Suprapubic skin (tissue), 4 donors: Measurements from ENCODE around the gene BMP2K. TPM values are rescaled to one million over a fixed set of nuclear protein-coding genes. Genes with fewer than 3 reads are reported as not detected.
"Not testable (repeated sequence)": the region's sequence is repeated elsewhere in the genome, so short reads cannot be mapped to it uniquely, and the experiment has no call there.

Experiments
- DNase-seq, 2 donors: peaks; one replicate each; pipeline ENCODE4 v3.0.0-alpha.2; 2019; ENCODE audit warnings: low spot score in 2 of 2
- H3K27ac ChIP-seq: fragments of 200-600 bp; sonication (generic); one replicate; pipeline ENCODE4 v1.5.1; 2019
- H3K27me3 ChIP-seq: fragments of 200-600 bp; sonication (generic); one replicate; pipeline ENCODE4 v1.5.1; 2019
- H3K36me3 ChIP-seq: fragments of 200-600 bp; sonication (generic); one replicate; pipeline ENCODE4 v1.5.1; 2019
- H3K4me1 ChIP-seq: fragments of 200-600 bp; sonication (generic); one replicate; pipeline ENCODE4 v1.5.1; 2019
- H3K4me3 ChIP-seq: fragments of 200-600 bp; sonication (generic); one replicate; pipeline ENCODE4 v1.5.1; 2019; ENCODE audit warnings: mild to moderate bottlenecking
- H3K9me3 ChIP-seq: fragments of 200-600 bp; sonication (generic); one replicate; pipeline ENCODE4 v1.5.1; 2019
- EP300 ChIP-seq: sonication (generic); formaldehyde crosslinking; IDR thresholded peaks from one replicate; pipeline ENCODE4 v1.6.1; 2017; ENCODE audit warnings: antibody characterized with exemption
- POLR2A ChIP-seq, 2 donors: fragments of 450-650 bp; IDR thresholded peaks; one replicate each; pipeline ENCODE4 v1.6.1; 2017; ENCODE audit warnings: antibody characterized with exemption in 2 of 2, mild to moderate bottlenecking in 2 of 2, moderate library complexity in 2 of 2
- POLR2AphosphoS5 ChIP-seq, 3 donors: sonication (generic); formaldehyde crosslinking; IDR thresholded peaks; one replicate each; pipeline ENCODE4 v1.6.1; 2017; ENCODE audit warnings: antibody characterized with exemption in 3 of 3
- WGBS: methylation state at CpG from one replicate; pipeline ENCODE4 v1.1.5; 2018; 5-methylcytosine and 5-hydroxymethylcytosine counted together
- total RNA-seq, 4 donors: library from RNA; depleted of rRNA; stranded (reverse); fragments of >200 nt; gene quantifications; one replicate each; pipeline ENCODE4 v1.1.0, GENCODE V29; 2016
- TF ChIP-seq, protein P1 (sequence below), 2 donors: fragments of 200-600 bp in 1 of 2; fragments of 450-650 bp in 1 of 2; sonication (generic) in 1 of 2; IDR thresholded peaks; one replicate each; pipeline ENCODE4 v1.5.1; 2016 to 2019; ENCODE audit warnings: antibody characterized with exemption in 2 of 2, mild to moderate bottlenecking in 1 of 2, moderate library complexity in 1 of 2

Gene BMP2K
- total RNA-seq, 4 donors from 2014 or later: 29.7 to 79.1 (median 34.2) TPM

DNA sequence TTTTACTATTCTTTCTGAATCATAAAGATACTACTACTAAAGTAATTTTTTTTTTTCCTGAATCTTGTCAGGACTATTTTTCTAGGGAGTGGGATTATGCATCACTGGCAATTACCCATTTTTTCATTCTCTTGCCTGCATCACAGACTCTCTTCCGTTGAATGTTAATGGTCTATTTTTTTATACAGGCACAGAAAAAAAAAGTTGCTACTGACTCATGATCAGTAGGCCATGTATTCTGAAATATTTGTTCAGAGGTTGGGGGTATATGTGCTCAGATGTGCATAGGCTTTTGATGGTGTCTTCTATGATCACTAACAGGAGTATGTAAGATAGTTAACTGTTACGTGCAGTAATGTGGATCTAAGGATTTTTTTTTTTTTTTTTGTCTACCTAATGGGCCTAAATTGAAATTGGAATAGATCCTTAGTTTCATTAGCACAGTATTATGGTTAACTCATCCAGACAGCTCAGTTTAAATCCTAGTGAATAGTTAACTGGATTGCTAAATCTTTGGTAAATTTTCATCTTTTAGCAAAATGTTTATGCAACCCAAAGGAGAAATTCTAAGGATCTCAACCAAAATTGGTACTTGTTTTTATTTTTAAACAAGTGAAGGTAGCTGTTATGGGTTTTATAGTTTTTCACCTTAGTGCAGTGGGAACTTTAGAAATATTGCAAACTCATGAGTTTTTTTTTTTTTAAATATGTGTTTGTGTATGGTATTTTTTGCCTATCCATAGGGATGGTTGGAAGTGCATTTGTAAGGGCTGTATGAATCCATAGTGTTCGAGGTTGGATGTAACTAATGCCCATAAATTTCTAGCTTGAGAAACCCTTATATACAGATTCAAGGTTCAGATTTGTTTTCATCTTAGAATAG lies 12.1 kb downstream of the BMP2K start:
- Histone ChIP-seq H3K4me3 (no peak overlapping the region), H3K4me1 (peaks cover 16% of the 10 kb centered on the region), H3K27me3 (no peaks in the 10 kb centered on the region), H3K27ac (no peak overlapping the region), H3K36me3 (no peaks in the 10 kb centered on the region), H3K9me3 (no peaks in the 10 kb centered on the region)
- WGBS: 80% methylated on average over 3 of the region's 3 CpGs
- TF ChIP-seq POLR2A (IDR thresholded peaks at IDR 0.05) (no peak), POLR2AphosphoS5 (IDR thresholded peaks at IDR 0.05) (no peak), EP300 (no peak)
- TF ChIP-seq, protein P1, sequence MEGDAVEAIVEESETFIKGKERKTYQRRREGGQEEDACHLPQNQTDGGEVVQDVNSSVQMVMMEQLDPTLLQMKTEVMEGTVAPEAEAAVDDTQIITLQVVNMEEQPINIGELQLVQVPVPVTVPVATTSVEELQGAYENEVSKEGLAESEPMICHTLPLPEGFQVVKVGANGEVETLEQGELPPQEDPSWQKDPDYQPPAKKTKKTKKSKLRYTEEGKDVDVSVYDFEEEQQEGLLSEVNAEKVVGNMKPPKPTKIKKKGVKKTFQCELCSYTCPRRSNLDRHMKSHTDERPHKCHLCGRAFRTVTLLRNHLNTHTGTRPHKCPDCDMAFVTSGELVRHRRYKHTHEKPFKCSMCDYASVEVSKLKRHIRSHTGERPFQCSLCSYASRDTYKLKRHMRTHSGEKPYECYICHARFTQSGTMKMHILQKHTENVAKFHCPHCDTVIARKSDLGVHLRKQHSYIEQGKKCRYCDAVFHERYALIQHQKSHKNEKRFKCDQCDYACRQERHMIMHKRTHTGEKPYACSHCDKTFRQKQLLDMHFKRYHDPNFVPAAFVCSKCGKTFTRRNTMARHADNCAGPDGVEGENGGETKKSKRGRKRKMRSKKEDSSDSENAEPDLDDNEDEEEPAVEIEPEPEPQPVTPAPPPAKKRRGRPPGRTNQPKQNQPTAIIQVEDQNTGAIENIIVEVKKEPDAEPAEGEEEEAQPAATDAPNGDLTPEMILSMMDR (IDR thresholded peaks at IDR 0.05): no peak
- no peak for DNase-seq

DNA sequence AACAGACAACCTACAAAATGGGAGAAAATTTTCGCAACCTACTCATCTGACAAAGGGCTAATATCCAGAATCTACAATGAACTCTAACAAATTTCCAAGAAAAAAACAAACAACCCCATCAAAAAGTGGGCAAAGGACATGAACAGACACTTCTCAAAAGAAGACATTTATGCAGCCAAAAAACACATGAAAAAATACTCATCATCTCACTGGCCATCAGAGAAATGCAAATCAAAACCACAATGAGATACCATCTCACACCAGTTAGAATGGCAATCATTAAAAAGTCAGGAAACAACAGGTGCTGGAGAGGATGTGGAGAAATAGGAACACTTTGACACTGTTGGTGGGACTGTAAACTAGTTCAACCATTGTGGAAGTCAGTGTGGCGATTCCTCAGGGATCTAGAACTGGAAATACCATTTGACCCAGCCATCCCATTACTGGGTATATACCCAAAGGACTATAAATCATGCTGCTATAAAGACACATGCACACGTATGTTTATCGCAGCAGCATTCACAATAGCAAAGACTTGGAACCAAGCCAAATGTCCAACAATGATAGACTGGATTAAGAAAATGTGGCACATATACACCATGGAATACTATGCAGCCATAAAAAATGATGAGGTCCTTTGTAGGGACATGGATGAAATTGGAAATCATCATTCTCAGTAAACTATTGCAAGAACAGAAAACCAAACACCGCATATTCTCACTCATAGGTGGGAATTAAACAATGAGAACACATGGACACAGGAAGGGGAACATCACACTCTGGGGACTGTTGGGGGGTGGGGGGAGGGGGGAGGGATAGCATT lies 19.7 kb downstream of the BMP2K start:
- H3K9me3 ChIP-seq, H3K36me3 ChIP-seq, DNase-seq, H3K27me3 ChIP-seq, H3K4me1 ChIP-seq, H3K4me3 ChIP-seq, H3K27ac ChIP-seq: not testable (repeated sequence)
- WGBS: 95% methylated on average over 4 of the region's 5 CpGs

DNA sequence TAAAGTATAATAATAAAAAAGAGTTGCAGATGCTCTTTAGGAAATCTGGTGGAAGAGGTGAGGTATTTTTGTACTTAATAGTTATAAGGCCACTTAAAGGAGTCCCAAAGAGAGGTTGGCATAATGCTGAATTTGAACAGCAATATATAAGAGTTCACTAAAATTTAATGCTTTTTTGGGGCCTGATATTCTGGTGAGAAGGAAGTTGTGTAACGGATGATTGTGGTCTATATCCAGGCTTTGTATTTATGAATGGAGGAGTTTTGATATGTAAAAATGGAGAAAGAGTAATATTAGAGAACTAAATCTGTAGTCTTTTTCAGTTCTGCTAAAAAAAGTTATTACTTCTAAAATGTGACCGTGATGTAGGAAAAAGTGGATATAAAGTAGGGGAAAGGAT lies 20.4 kb downstream of the BMP2K start:
- peaks cover 12% of the 10 kb centered on the region for H3K4me1 ChIP-seq
- TF ChIP-seq EP300 (no peak), POLR2AphosphoS5 (IDR thresholded peaks at IDR 0.05) (no peak), POLR2A (IDR thresholded peaks at IDR 0.05) (no peak)
- TF ChIP-seq, protein P1 (IDR thresholded peaks at IDR 0.05): no peak
- H3K4me3 ChIP-seq: no peak overlapping the region
- no peak for DNase-seq
- no peaks in the 10 kb centered on the region for H3K36me3 ChIP-seq
- H3K27me3 ChIP-seq: no peaks in the 10 kb centered on the region
- WGBS: 90% methylated on average over 2 of the region's 2 CpGs
- no peak overlapping the region for H3K27ac ChIP-seq
- no peaks in the 10 kb centered on the region for H3K9me3 ChIP-seq

DNA sequence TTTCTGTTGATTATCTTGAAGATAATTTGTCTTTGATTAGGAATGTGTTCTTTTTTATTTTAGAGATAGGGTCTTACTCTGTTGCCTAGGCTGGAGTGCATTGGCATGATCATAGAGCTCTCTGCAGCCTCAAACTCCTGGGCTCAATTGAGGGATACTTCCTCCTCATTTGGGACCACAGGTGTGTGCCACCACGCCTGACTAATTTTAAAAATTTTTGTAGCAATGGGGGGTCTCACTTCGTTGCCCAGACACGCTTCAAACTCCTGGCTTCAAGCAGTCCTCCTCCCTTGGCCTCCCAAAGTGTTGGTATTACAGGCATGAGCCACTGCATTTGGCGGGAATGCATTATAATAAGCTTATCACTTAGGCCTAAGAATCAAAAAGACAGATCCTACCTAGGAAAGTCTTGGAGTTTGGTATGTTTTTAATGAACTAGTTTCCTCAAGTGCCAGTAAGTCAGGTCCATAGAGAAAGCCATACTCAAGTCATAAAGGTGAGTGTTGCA lies 21.7 kb downstream of the BMP2K start:
- H3K4me1 ChIP-seq: peaks cover 12% of the 10 kb centered on the region
- DNase-seq: no peak
- no peak overlapping the region for H3K4me3 ChIP-seq
- no peaks in the 10 kb centered on the region for H3K36me3 ChIP-seq
- TF ChIP-seq POLR2A (IDR thresholded peaks at IDR 0.05): no peak
- no peak for TF ChIP-seq EP300
- TF ChIP-seq, protein P1 (IDR thresholded peaks at IDR 0.05): no peak
- no peak for TF ChIP-seq POLR2AphosphoS5 (IDR thresholded peaks at IDR 0.05)
- WGBS: 98% methylated on average over 4 of the region's 4 CpGs
- no peaks in the 10 kb centered on the region for H3K9me3 ChIP-seq
- no peak overlapping the region for H3K27ac ChIP-seq
- no peaks in the 10 kb centered on the region for H3K27me3 ChIP-seq

DNA sequence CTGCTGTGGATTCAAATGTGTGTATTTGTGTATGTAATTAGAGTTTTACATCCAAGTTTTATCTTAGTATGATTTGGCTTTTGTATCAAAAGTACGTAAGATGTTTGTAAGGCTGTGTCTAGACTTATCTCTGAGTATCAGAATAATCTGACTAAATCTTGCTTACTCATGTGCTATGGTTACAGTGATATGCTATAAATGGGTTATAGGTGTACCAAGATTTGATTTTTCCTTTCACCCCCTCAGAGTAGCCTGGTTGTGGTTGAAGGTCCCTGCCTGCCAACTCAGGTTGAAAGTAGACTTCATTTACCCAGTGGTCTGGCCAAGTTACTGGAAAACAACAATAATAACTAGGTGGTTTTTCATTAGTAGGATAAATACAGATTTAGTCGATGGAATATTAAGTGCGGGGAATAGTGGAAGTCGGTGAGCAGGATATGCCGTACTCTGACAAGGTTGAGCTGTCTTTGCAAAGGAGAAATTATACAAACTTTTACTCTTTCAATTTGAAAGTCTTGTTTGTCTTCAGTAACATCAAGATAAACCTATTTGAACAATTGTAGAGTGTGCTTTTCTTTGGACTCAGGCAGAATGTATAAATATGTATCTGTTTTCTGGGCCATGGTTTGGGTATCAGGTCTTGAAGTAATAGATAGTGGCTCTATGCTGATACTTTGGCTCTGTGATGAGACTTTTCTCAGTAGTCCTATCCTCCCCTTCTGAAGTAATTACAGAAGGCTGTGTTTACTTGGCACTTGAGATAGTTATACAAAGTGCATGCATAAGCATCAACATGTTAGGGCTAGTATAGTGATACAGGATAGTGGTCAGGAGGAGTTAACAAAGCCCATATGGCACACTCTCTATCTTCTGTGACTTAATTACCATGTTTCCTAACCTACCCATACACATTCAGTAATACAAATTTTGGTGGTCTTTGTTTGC lies 23.7 kb downstream of the BMP2K start:
- 80% methylated on average over 5 of the region's 5 CpGs for WGBS
- no peaks in the 10 kb centered on the region for H3K27me3 ChIP-seq
- TF ChIP-seq EP300 (no peak), POLR2AphosphoS5 (IDR thresholded peaks at IDR 0.05) (no peak), POLR2A (IDR thresholded peaks at IDR 0.05) (no peak)
- TF ChIP-seq, protein P1 (IDR thresholded peaks at IDR 0.05): no peak
- H3K4me1 ChIP-seq: peaks cover 12% of the 10 kb centered on the region
- H3K27ac ChIP-seq: no peak overlapping the region
- H3K4me3 ChIP-seq: no peak overlapping the region
- no peak for DNase-seq
- no peaks in the 10 kb centered on the region for H3K9me3 ChIP-seq
- no peaks in the 10 kb centered on the region for H3K36me3 ChIP-seq
